OCI-LY3 (cell line): Measurements from ENCODE around the gene CRELD2.

ENCODE experiments used
- CTCF ChIP-seq: fragments of 200-600, 300-600 bp; sonication (generic); IDR thresholded peaks from 2 replicates; pipeline ENCODE4 v1.5.1; 2014; ENCODE audit warnings: antibody characterized with exemption, low read length, low read depth
- EZH2phosphoT487 ChIP-seq: fragments of 200-600 bp; shearing (Covaris generic); IDR thresholded peaks from 2 replicates; pipeline ENCODE4 v1.6.1; 2018; ENCODE audit warnings: antibody characterized with exemption, mixed run types, low read depth

DNA sequence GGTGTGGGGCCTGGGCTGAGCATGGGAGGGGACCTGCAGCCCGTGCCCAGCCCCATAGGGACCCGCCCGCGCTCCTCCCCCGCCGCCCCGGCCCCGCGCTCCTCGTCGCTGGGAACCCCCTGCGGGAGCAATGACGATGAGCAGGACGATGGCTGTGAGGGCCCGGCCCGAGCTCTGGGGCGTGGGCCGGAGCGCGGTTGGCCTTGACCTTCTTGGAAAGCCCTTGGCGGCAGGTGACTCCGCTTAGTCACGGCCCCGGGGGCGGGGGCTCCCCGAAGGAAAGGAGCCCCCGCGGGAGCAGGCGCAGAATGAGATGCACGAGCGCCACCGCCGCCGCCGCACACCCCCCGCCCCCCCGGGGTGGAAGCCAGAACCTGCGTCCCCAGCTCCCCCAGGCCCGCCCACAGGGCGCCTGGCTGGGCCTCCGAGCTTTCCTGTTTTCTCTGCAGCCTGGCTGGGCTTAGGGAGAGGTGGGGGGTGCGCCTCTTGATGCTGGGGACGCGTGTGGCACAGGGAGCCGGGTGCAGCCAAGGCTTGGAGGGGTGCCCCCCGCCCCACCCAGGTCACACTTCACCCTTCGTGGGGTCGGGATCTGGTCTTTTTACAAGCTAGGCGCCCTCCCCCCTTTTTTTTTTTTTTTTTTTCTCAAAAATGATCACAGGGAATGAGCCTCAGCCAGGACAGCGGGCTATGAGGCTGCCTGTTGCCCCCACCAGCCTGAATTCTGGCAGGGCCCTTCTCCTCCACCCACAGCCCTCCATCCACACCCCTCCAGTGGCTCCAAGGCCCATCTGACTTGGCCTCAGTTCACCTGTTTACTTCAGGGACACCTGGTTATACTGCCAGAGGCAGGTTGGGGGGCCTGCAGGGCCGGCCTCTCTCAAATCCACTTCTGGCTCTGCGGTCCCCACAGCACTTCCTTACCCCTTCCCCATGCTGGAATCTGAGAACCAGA, 17.9 kb downstream of the CRELD2 start:
- TF ChIP-seq CTCF: no peak
- no peak for TF ChIP-seq EZH2phosphoT487
